Measurements from ENCODE around the gene GPR39.

GPR39 gene

DNA sequence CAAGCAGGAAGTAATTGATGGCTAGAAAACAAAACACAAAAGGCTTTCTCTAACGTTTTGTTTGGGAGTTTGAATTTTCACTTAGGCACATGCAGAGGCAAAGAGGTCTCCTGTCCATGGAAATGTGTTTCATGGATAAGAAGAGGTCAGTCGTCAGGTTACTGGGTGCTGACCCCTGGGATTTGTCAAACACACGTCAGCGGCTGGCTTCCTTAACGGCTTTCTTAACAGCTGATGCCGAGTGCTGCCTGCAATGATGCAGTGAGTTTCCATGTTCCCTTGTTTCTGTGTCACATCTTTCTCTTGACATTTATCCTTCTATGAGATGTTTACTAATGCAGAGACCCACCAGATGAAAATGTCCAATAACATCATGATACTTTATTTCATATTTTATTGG, 31.7 kb downstream of the GPR39 start:
- DNase-seq = peak; percentile 12

GRCh38 chr2:132448771-132449170, 32.2 kb downstream of the GPR39 start:
- peak; percentile 36 for DNase-seq

GRCh38 chr2:132449868-132450267, 33.3 kb downstream of the GPR39 start:
- no peak for DNase-seq

GRCh38 chr2:132460781-132461180, 44.2 kb downstream of the GPR39 start:
- DNase-seq = no peak

- DNase-seq = no peak
Observed at GRCh38 chr2:132462236-132462635, 45.6 kb downstream of the GPR39 start.

GRCh38 chr2:132463719-132464118, 47.1 kb downstream of the GPR39 start:
- no peak for DNase-seq

GRCh38 chr2:132465917-132466316, 49.3 kb downstream of the GPR39 start:
- no peak for DNase-seq

- DNase-seq = no peak
Observed at GRCh38 chr2:132466428-132467028, 49.9 kb downstream of the GPR39 start.

- no peak for DNase-seq
Observed at GRCh38 chr2:132468821-132469675, 52.4 kb downstream of the GPR39 start.

DNA sequence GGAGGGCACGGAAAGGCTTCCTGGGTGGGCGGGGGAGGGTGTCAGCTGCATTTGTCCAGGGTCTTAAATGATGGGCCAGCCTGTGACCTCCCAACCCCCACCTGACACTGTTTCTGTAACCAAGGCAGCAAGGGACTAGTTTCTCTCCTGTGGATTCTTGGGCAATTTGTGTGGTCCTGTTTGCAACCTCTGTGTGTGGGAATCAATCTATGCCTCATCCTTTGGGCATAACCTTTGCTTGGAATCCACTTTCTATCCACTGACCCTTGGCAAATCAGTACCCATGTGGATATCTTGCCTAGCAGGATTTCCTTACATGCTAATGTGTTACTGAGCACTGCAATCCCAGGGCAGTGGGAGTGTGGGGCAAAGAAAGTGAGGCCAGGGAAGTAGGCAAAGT, 54.1 kb downstream of the GPR39 start:
- no peak for DNase-seq

GRCh38 chr2:132473174-132473883, 56.7 kb downstream of the GPR39 start:
- DNase-seq = no peak

DNA sequence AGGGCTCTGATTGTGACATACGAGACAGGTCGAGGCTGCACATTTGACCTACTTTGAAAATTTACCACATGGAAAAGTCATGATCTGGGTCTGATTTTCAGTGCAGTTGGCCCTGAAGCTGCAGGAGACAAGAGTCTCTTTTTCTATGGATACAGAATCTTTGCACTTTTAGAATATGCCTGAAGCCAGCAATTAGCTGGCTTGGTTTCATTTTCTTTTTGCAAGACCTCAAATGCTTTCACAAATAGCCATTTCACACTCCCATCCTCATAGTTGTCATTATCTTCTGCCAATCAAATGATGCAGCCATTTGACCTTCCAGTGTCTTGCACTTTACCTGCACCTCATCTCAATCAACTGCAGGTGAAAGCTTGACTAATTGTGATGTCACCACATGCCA, 59.0 kb downstream of the GPR39 start:
- no peak for DNase-seq

GRCh38 chr2:132477436-132477835, 60.8 kb downstream of the GPR39 start:
- DNase-seq = no peak

DNA sequence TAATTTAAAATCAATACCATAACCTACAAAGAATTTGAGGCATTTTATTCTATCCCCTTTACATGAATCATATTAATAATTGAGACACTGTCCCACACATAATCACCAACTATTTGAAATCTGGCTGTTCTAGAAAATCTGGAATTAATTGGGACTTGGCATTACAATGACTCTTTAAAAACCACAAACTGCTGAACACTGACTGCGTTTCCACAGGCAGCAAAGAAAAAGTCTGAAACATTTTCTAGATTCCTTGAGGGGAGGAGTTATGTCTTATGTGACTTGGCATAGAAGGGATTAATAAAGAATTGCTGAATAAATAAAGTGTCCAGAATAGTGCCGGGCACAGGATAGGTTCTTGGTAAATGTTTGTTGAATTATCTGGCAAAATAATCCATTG, 61.4 kb downstream of the GPR39 start:
- DNase-seq = no peak

DNA sequence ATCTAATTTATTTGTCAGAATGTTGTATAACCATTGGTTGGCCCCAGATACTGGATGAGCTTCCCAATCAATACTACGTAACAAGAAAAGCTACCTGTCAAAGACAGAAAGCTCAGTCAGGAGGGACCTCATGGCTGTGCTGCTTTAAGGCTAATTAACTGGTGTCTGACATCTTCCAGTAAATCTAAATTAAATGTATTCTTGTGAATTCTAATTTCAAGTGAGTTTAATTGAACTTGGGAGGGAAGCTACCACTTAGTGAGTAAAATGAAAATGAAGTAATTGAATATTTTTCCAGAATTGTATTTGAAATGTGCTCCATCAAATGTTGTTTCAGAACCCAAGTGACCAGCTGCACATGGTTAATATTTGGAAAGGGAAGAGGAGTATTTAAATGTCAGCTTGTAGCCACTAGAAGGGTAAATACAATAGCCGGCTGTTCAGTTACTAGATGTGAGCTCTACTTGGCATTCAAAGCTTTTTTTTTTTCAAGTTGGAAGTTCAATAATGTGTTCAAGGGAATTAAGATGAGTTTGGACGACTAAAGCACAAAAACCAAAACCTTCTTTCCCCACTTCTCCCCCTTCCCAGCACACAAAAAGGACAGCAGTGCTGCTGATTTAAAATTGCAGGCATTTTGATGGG, 62.0 kb downstream of the GPR39 start:
- no peak for DNase-seq

DNA sequence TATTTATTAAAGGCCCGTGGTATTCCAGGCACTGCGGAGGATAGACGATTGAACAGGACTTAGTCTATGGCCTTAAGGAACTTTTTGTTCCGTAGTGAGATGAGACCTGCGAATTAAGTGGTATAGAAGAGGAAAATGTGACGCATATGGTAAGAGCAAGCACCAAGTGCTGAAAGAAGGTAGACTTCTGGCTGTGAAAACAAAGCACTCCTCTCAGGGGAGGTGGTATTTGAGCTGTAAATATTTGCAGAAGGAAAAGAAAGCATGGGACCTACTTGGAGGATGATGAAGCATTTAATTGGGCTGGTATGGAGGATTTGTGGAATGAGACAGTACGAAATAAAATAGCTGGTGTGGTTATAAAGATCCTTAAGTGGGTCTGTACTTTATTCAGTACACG, 62.5 kb downstream of the GPR39 start:
- DNase-seq = no peak

DNA sequence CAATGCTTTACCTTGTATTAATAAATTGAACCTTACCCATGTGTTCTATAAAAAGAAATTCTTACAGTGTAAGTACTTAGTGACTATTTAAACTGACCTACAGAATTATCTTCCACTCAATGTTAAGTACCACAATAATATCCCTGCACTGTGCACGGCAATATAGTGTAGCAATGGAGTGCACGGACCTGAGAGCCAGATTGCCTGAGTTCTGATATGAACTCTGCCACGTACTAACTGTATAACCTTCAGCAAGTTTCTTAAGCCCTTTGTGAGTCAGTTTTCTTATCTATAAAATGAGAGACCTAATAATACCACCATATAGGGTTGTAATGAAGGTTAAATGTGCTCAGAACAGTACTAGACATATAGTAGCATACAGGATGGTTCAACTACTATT, 66.2 kb downstream of the GPR39 start:
- DNase-seq = no peak

- DNase-seq = no peak
Observed at GRCh38 chr2:132484144-132484543, 67.5 kb downstream of the GPR39 start.

DNA sequence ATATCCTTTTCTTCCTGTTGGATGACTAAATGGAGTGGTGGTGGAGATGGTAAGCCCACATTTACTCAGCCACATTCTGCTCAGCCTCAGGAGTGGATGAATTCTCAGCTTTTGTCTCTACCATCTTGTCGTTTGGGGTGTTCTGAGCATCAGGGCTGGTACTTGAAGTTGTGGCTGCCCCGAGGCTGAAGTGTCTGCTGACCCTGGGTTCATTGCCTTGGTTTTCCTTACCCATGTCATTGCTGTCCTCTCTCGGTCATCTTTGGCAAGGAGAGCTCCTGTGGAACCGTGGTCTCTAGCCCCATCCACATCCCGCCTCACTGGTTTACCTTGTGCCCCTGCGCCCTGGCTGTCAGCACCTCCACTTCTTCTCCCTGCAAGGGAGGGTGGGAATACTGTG, 71.9 kb downstream of the GPR39 start:
- no peak for DNase-seq

GRCh38 chr2:132489150-132489549, 72.5 kb downstream of the GPR39 start:
- DNase-seq = no peak

DNA sequence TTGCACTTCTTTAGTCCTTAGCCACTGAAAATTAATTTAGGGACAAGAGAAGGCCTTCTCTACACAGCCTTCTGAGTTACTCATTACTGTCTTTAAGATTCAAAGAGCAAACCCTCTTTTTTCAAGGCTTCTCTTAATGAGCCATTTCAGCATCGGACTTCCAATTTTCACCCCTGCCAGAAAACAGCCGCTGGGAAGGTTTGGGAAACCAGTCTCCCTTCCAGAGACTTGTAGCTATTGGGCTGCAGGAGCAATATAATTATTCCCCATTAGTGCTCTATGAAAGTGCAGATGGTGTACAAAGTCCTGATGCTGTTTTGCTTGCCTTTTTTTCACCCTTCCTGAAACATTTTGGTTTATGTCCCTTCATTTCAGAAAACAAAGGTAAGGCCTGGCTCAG, 79.3 kb downstream of the GPR39 start:
- DNase-seq = no peak

- DNase-seq = no peak
Observed at GRCh38 chr2:132496555-132496954, 80.0 kb downstream of the GPR39 start.

GRCh38 chr2:132497591-132497990, 81.0 kb downstream of the GPR39 start:
- DNase-seq = no peak

- DNase-seq = no peak
Observed at GRCh38 chr2:132503701-132504100, 87.1 kb downstream of the GPR39 start.

Data from HCEC 1CT (cell line).